Testis (tissue), 3 donors: ENCODE results near the gene STRN4. TPM values are rescaled to one million over a fixed set of nuclear protein-coding genes. Genes with fewer than 3 reads are reported as not detected.
"Not testable (repeated sequence)": the region's sequence is repeated elsewhere in the genome, so short reads cannot be mapped to it uniquely, and the experiment has no call there.

Source experiments
- DNase-seq: peaks from one replicate; pipeline ENCODE4 v3.0.0-alpha.2; 2019
- H3K27ac ChIP-seq, 2 donors: fragments of 200-600 bp; sonication (generic); one replicate each; pipeline ENCODE4 v1.5.1; 2019
- H3K27me3 ChIP-seq: fragments of 200-600 bp; sonication (generic); one replicate; pipeline ENCODE4 v1.5.1; 2019
- H3K36me3 ChIP-seq: fragments of 200-600 bp; sonication (generic); one replicate; pipeline ENCODE4 v1.5.1; 2017; ENCODE audit warnings: low read depth; ENCODE audit errors: missing control alignments
- H3K4me1 ChIP-seq: fragments of 200-600 bp; sonication (generic); one replicate; pipeline ENCODE4 v1.5.1; 2019
- H3K4me3 ChIP-seq, 2 donors: fragments of 200-600 bp; sonication (generic); one replicate each; pipeline ENCODE4 v1.5.1; 2017 to 2019
- H3K9me3 ChIP-seq: fragments of 200-600 bp; sonication (generic); one replicate; pipeline ENCODE4 v1.5.1; 2017
- CTCF ChIP-seq, 3 experiments: fragments of 450-650 bp in 2 of 3; fragments of 200-600 bp in 1 of 3; sonication (generic) in 1 of 3; IDR thresholded peaks; one replicate each; pipeline ENCODE4 v1.5.1; 2016 to 2019; ENCODE audit warnings: antibody characterized with exemption in 3 of 3, mild to moderate bottlenecking in 2 of 3, moderate library complexity in 1 of 3
- POLR2A ChIP-seq: fragments of 450-650 bp; IDR thresholded peaks from one replicate; pipeline ENCODE4 v1.6.1; 2017; ENCODE audit warnings: antibody characterized with exemption, mild to moderate bottlenecking, moderate library complexity
- WGBS, 2 donors: methylation state at CpG; one replicate each; pipeline ENCODE4 v1.1.5; 2018; 5-methylcytosine and 5-hydroxymethylcytosine counted together
- intact Hi-C: fragments of 100-400 bp; cut with DNase I; formaldehyde crosslinking; loops from one replicate; pipeline ENCODE4 v1.15.1; 2023; ENCODE audit warnings: low total_unique reads
- polyA plus RNA-seq: library from polyadenylated mRNA; stranded (reverse); fragments of 350-450 nt; fragmentation: Illumina TruSeq; extraction: RNeasy Lipid Tissue Mini Kit (QIAGEN cat#74804); gene quantifications from one replicate; pipeline ENCODE4 v1.2.3, GENCODE V29; 2014; ENCODE audit warnings: low read depth, low replicate concordance; ENCODE audit not compliant: insufficient read depth
- total RNA-seq, 2 donors: library from RNA; depleted of rRNA; stranded (reverse); fragments of >200 nt; gene quantifications; one replicate each; pipeline ENCODE4 v1.2.3, GENCODE V29; 2016

STRN4 gene
- total and polyA plus RNA-seq, 3 donors from 2014 or later, result 213 to 308 (median 229) TPM

- TF ChIP-seq POLR2A (no peak), CTCF (IDR thresholded peaks at IDR 0.05) (no peak)
- intact Hi-C loops, result no loop called here
These were observed 31.0 kb upstream of the STRN4 start for GRCh38 chr19:46776927-46777911.

GRCh38 chr19:46775642-46776258 lies 29.5 kb upstream of the STRN4 start:
- Histone ChIP-seq H3K9me3 (no peaks in the 10 kb centered on the region), H3K27ac (no peak overlapping the region), H3K4me3 (no peak overlapping the region), H3K4me1 (no peaks in the 10 kb centered on the region), H3K27me3 (no peaks in the 10 kb centered on the region), H3K36me3 (no peaks in the 10 kb centered on the region)
- 74 to 91% methylated on average over 7 to 11 of the region's 11 CpGs for WGBS, 2 donors
- TF ChIP-seq POLR2A (no peak), CTCF (IDR thresholded peaks at IDR 0.05) (no peak)
- intact Hi-C loops, result no loop called here
- no peak for DNase-seq

More at GRCh38 chr19:46776927-46777911, 31.0 kb upstream of the STRN4 start:
- H3K27ac ChIP-seq, result no peak overlapping the region
- H3K9me3 ChIP-seq, result no peaks in the 10 kb centered on the region
- no peaks in the 10 kb centered on the region for H3K36me3 ChIP-seq
- WGBS, 2 donors, result 65 to 78% methylated on average over 29 to 30 of the region's 33 CpGs
- DNase-seq, result peak; percentile 26
- no peak overlapping the region for H3K4me3 ChIP-seq
- no peaks in the 10 kb centered on the region for H3K27me3 ChIP-seq
- no peaks in the 10 kb centered on the region for H3K4me1 ChIP-seq

GRCh38 chr19:46773018-46773399 lies 26.8 kb upstream of the STRN4 start:
- no peaks in the 10 kb centered on the region for H3K27me3 ChIP-seq
- intact Hi-C loops, result no loop called here
- peaks cover 10% of the 10 kb centered on the region for H3K4me1 ChIP-seq
- TF ChIP-seq CTCF (IDR thresholded peaks at IDR 0.05) (no peak), POLR2A (no peak)
- H3K9me3 ChIP-seq, result no peaks in the 10 kb centered on the region
- DNase-seq, result no peak
- no peaks in the 10 kb centered on the region for H3K36me3 ChIP-seq
- no peak overlapping the region for H3K27ac ChIP-seq
- 68 to 77% methylated on average over 7 of the region's 7 CpGs for WGBS, 2 donors
- H3K4me3 ChIP-seq, result no peak overlapping the region

- Histone ChIP-seq H3K27me3 (no peaks in the 10 kb centered on the region), H3K27ac (no peak overlapping the region), H3K9me3 (no peaks in the 10 kb centered on the region), H3K36me3 (no peaks in the 10 kb centered on the region), H3K4me1 (peaks cover 10% of the 10 kb centered on the region), H3K4me3 (no peak overlapping the region)
- WGBS, 2 donors, result 84 to 90% methylated on average over 11 to 12 of the region's 12 CpGs
- intact Hi-C loops, result no loop called here
- no peak for DNase-seq
- TF ChIP-seq POLR2A (no peak), CTCF (IDR thresholded peaks at IDR 0.05) (no peak)
These were observed 26.1 kb upstream of the STRN4 start for GRCh38 chr19:46772170-46773017.

- H3K36me3 ChIP-seq, intact Hi-C loops, H3K27me3 ChIP-seq, H3K9me3 ChIP-seq, H3K4me3 ChIP-seq: not testable (repeated sequence)
- Histone ChIP-seq H3K4me1 (peaks cover 16% of the 10 kb centered on the region), H3K27ac (peak overlapping the region; percentile 42 to 69)
- DNase-seq, result peak; percentile 60
- WGBS, 2 donors, result 0 to 34% methylated on average over 2 to 4 of the region's 4 CpGs
These were observed 22.5 kb upstream of the STRN4 start for GRCh38 chr19:46768746-46769145.
